ENCODE measurements around the gene AHDC1. TPM values are rescaled to one million over a fixed set of nuclear protein-coding genes. Genes with fewer than 3 reads are reported as not detected.

The AHDC1 gene
- total and polyA plus RNA-seq, 2 experiments from 2014 or later: 3.9 to 5.3 TPM

GRCh38 chr1:27563591-27564471, 40.1 kb downstream of the AHDC1 start:
- Histone ChIP-seq H3K4me2 (ENCODE audit: unreplicated experiment) (peak overlapping the region; percentile 35), H3K27me3 (replicated peaks; ENCODE audit: insufficient read depth) (no peaks in the 10 kb centered on the region), H3K79me2 (ENCODE audit: insufficient read depth) (peaks cover 90% of the 10 kb centered on the region), H3K36me3 (ENCODE audit: low read depth) (no peaks in the 10 kb centered on the region), H3F3A (ENCODE audit: insufficient read depth) (peaks cover 6% of the 10 kb centered on the region), H3K4me1 (ENCODE audit: insufficient read depth) (peaks cover 42% of the 10 kb centered on the region), H3K27ac (peak overlapping the region; percentile 26; the same call in 1 of the 2 replicates), H2AFZ (no peak overlapping the region), H3K9me3 (ENCODE audit: low read depth) (no peaks in the 10 kb centered on the region), H4K20me1 (ENCODE audit: insufficient read depth) (no peaks in the 10 kb centered on the region), H3K4me3 (no peak overlapping the region), H3K9ac (0 out of 2 replicates have a peak overlapping the region, but pooled peaks have one; percentile 33), H3K9me2 (ENCODE audit: insufficient read depth) (no peaks in the 10 kb centered on the region)
- peak; percentile 78 for DNase-seq
- in situ Hi-C loops (cut with MboI): no loop called here
- WGBS, 2 experiments (ENCODE audit: low coverage in 1 of 2, low lambda C conversion rate in 2 of 2, missing lambda C conversion rate in 2 of 2): 58 to 59% methylated on average over 10 of the region's 10 CpGs
- TF ChIP-seq EZH2phosphoT487 (IDR thresholded peaks at IDR 0.05; ENCODE audit: insufficient read depth, low read depth) (no peak), EZH2 (IDR thresholded peaks at IDR 0.05; ENCODE audit: insufficient read depth, poor library complexity, severe bottlenecking) (no peak)

GRCh38 chr1:27563341-27563590, 40.7 kb downstream of the AHDC1 start:
- TF ChIP-seq EZH2 (IDR thresholded peaks at IDR 0.05; ENCODE audit: insufficient read depth, poor library complexity, severe bottlenecking) (no peak), EZH2phosphoT487 (IDR thresholded peaks at IDR 0.05; ENCODE audit: insufficient read depth, low read depth) (no peak)
- no peak overlapping the region for H3K4me2 ChIP-seq (ENCODE audit: unreplicated experiment)
- H3K4me3 ChIP-seq: no peak overlapping the region
- H4K20me1 ChIP-seq (ENCODE audit: insufficient read depth): no peaks in the 10 kb centered on the region
- in situ Hi-C loops (cut with MboI): no loop called here
- no peak overlapping the region for H2AFZ ChIP-seq
- no peaks in the 10 kb centered on the region for H3K9me2 ChIP-seq (ENCODE audit: insufficient read depth)
- H3K27ac ChIP-seq: no peak overlapping the region
- peaks cover 6% of the 10 kb centered on the region for H3F3A ChIP-seq (ENCODE audit: insufficient read depth)
- H3K79me2 ChIP-seq (ENCODE audit: insufficient read depth): peaks cover 96% of the 10 kb centered on the region
- no peaks in the 10 kb centered on the region for H3K9me3 ChIP-seq (ENCODE audit: low read depth)
- no peaks in the 10 kb centered on the region for H3K36me3 ChIP-seq (ENCODE audit: low read depth)
- no peak overlapping the region for H3K9ac ChIP-seq
- peaks cover 42% of the 10 kb centered on the region for H3K4me1 ChIP-seq (ENCODE audit: insufficient read depth)
- DNase-seq: no peak
- WGBS, 2 experiments (ENCODE audit: low coverage in 1 of 2, low lambda C conversion rate in 2 of 2, missing lambda C conversion rate in 2 of 2): 51 to 52% methylated on average over 4 of the region's 4 CpGs
- H3K27me3 ChIP-seq (replicated peaks; ENCODE audit: insufficient read depth): no peaks in the 10 kb centered on the region

- Histone ChIP-seq H3K4me1 (ENCODE audit: insufficient read depth) (peaks cover 42% of the 10 kb centered on the region), H4K20me1 (ENCODE audit: insufficient read depth) (no peaks in the 10 kb centered on the region), H3K79me2 (ENCODE audit: insufficient read depth) (peaks cover 98% of the 10 kb centered on the region)
Observed at GRCh38 chr1:27562534-27563340, 41.2 kb downstream of the AHDC1 start.

GRCh38 chr1:27562021-27562420, 41.9 kb downstream of the AHDC1 start:
- in situ Hi-C loops (cut with MboI): no loop called here
- no peaks in the 10 kb centered on the region for H3K9me3 ChIP-seq (ENCODE audit: low read depth)
- TF ChIP-seq EZH2phosphoT487 (IDR thresholded peaks at IDR 0.05; ENCODE audit: insufficient read depth, low read depth) (no peak), EZH2 (IDR thresholded peaks at IDR 0.05; ENCODE audit: insufficient read depth, poor library complexity, severe bottlenecking) (no peak)
- 21 to 35% methylated on average over 15 to 20 of the region's 20 CpGs for WGBS, 2 experiments (ENCODE audit: low coverage in 1 of 2, low lambda C conversion rate in 2 of 2, missing lambda C conversion rate in 2 of 2)
- DNase-seq: no peak
- no peaks in the 10 kb centered on the region for H3K36me3 ChIP-seq (ENCODE audit: low read depth)
- no peak overlapping the region for H3K27ac ChIP-seq
- peak overlapping the region; percentile 15 for H3K4me2 ChIP-seq (ENCODE audit: unreplicated experiment)
- no peaks in the 10 kb centered on the region for H3K27me3 ChIP-seq (replicated peaks; ENCODE audit: insufficient read depth)
- peaks cover 42% of the 10 kb centered on the region for H3K4me1 ChIP-seq (ENCODE audit: insufficient read depth)
- H2AFZ ChIP-seq: no peak overlapping the region
- peaks cover 91% of the 10 kb centered on the region for H3K79me2 ChIP-seq (ENCODE audit: insufficient read depth)
- H4K20me1 ChIP-seq (ENCODE audit: insufficient read depth): no peaks in the 10 kb centered on the region
- peak overlapping the region; percentile 15; the same call in 1 of the 2 replicates for H3K9ac ChIP-seq
- no peaks in the 10 kb centered on the region for H3K9me2 ChIP-seq (ENCODE audit: insufficient read depth)
- H3K4me3 ChIP-seq: no peak overlapping the region
- peaks cover 10% of the 10 kb centered on the region for H3F3A ChIP-seq (ENCODE audit: insufficient read depth)

More at GRCh38 chr1:27562534-27563340, 41.2 kb downstream of the AHDC1 start:
- no peaks in the 10 kb centered on the region for H3K36me3 ChIP-seq (ENCODE audit: low read depth)
- no peaks in the 10 kb centered on the region for H3K9me2 ChIP-seq (ENCODE audit: insufficient read depth)
- in situ Hi-C loops (cut with MboI): no loop called here
- peak overlapping the region; percentile 15; the same call in 1 of the 2 replicates for H3K9ac ChIP-seq
- no peak overlapping the region for H3K27ac ChIP-seq
- no peak overlapping the region for H3K4me2 ChIP-seq (ENCODE audit: unreplicated experiment)
- H3F3A ChIP-seq (ENCODE audit: insufficient read depth): peaks cover 6% of the 10 kb centered on the region
- TF ChIP-seq EZH2phosphoT487 (IDR thresholded peaks at IDR 0.05; ENCODE audit: insufficient read depth, low read depth) (no peak), EZH2 (IDR thresholded peaks at IDR 0.05; ENCODE audit: insufficient read depth, poor library complexity, severe bottlenecking) (no peak)
- no peaks in the 10 kb centered on the region for H3K9me3 ChIP-seq (ENCODE audit: low read depth)
- DNase-seq: no peak
- H3K27me3 ChIP-seq (replicated peaks; ENCODE audit: insufficient read depth): no peaks in the 10 kb centered on the region
- no peak overlapping the region for H3K4me3 ChIP-seq
- no peak overlapping the region for H2AFZ ChIP-seq
- WGBS, 2 experiments (ENCODE audit: low coverage in 1 of 2, low lambda C conversion rate in 2 of 2, missing lambda C conversion rate in 2 of 2): 58 to 63% methylated on average over 17 to 18 of the region's 18 CpGs
